Endodermal cell (in vitro differentiated cells): ENCODE measurements around the gene MAP3K6. TPM values are rescaled to one million over a fixed set of nuclear protein-coding genes. Genes with fewer than 3 reads are reported as not detected.
A peak's percentile ranks its signal among the peaks of the same experiment; 100 is the strongest.

ENCODE experiments used
- DNase-seq: peaks from one replicate; pipeline ENCODE4 v3.0.0-alpha.2; 2017
- H3K27ac ChIP-seq: 2 replicates; pipeline ENCODE4 v1.5.1; 2013; ENCODE audit warnings: mild to moderate bottlenecking, low read depth, low read length, moderate library complexity
- H3K27me3 ChIP-seq: 2 replicates; pipeline ENCODE4 v1.6.1; 2013; ENCODE audit warnings: mild to moderate bottlenecking, low read length, moderate library complexity; ENCODE audit not compliant: insufficient read depth, control insufficient read depth, poor library complexity, severe bottlenecking
- H3K36me3 ChIP-seq: 2 replicates; pipeline ENCODE4 v1.7.0; 2013; ENCODE audit warnings: mild to moderate bottlenecking, low read length, moderate library complexity; ENCODE audit not compliant: control insufficient read depth, insufficient read depth
- H3K4me1 ChIP-seq: one replicate; pipeline ENCODE4 v1.7.0; 2013; ENCODE audit warnings: low read length; ENCODE audit not compliant: control insufficient read depth, insufficient read depth
- H3K4me3 ChIP-seq: 2 replicates; pipeline ENCODE4 v1.5.1; 2013; ENCODE audit warnings: mild to moderate bottlenecking, low read length, moderate library complexity
- H3K9ac ChIP-seq: 2 replicates; pipeline ENCODE4 v1.6.1; 2013; ENCODE audit warnings: mild to moderate bottlenecking, low read length, moderate library complexity; ENCODE audit not compliant: poor library complexity, severe bottlenecking; ENCODE audit errors: extremely low read depth
- H3K9me3 ChIP-seq: 2 replicates; pipeline ENCODE4 v1.6.1; 2013; ENCODE audit warnings: mild to moderate bottlenecking, low read length, moderate library complexity; ENCODE audit not compliant: control insufficient read depth
- H3K27ac Mint-ChIP-seq: 2 replicates; pipeline ENCODE4 v1.8.0; 2020; ENCODE audit warnings: mixed read lengths
- H3K27me3 Mint-ChIP-seq: 2 replicates; pipeline ENCODE4 v1.8.0; 2021; ENCODE audit warnings: mild to moderate bottlenecking, mixed read lengths; ENCODE audit not compliant: insufficient read depth
- H3K36me3 Mint-ChIP-seq: 2 replicates; pipeline ENCODE4 v1.8.0; 2020; ENCODE audit warnings: low read depth, mixed read lengths
- H3K4me1 Mint-ChIP-seq: 2 replicates; pipeline ENCODE4 v1.8.0; 2020; ENCODE audit warnings: mixed read lengths
- H3K4me3 Mint-ChIP-seq: 2 replicates; pipeline ENCODE4 v1.8.0; 2020; ENCODE audit warnings: mild to moderate bottlenecking, moderate library complexity, mixed read lengths
- H3K9me3 Mint-ChIP-seq: 2 replicates; pipeline ENCODE4 v1.8.0; 2020; ENCODE audit warnings: mild to moderate bottlenecking, mixed read lengths
- WGBS, 2 experiments: methylation state at CpG; one replicate each; pipeline versions ENCODE4 v1.1.5 to v1.1.7; 2013; ENCODE audit warnings: missing lambda C conversion rate in 2 of 2, mixed read lengths in 1 of 2; ENCODE audit not compliant: insufficient coverage in 1 of 2, insufficient read length in 1 of 2; 5-methylcytosine and 5-hydroxymethylcytosine counted together
- total RNA-seq, 2 donors: library from RNA; stranded (reverse); fragmentation: NEBNext Ultra II Directional in 1 of 2; extraction: Animal tissue kit (Norgen Biotek cat#: 25700) in 1 of 2; gene quantifications; 2 replicates in 1 of 2; 3 replicates in 1 of 2; pipeline ENCODE4 v1.2.1, GENCODE V29; 2021
- TF ChIP-seq, protein P1 (sequence below): fragments of 200-600 bp; sonication (generic); conservative IDR thresholded peaks from 2 replicates; pipeline ENCODE4 v1.5.0; 2021; ENCODE audit warnings: antibody characterized with exemption, mild to moderate bottlenecking

MAP3K6 gene
- total RNA-seq, 2 donors from 2014 or later = 6.6 to 11.5 TPM

- Histone ChIP-seq H3K27ac (no peak overlapping the region), H3K9ac (no peak overlapping the region), H3K4me3 (no peak overlapping the region), H3K9me3 (no peaks in the 10 kb centered on the region), H3K4me1 (peaks cover 6% of the 10 kb centered on the region), H3K27me3 (no peaks in the 10 kb centered on the region), H3K36me3 (no peaks in the 10 kb centered on the region)
- no peaks in the 10 kb centered on the region for H3K27me3 Mint-ChIP-seq
- peaks cover 5% of the 10 kb centered on the region for H3K4me1 Mint-ChIP-seq
- no peak for DNase-seq
- H3K9me3 Mint-ChIP-seq = no peaks in the 10 kb centered on the region
- TF ChIP-seq, protein P1, sequence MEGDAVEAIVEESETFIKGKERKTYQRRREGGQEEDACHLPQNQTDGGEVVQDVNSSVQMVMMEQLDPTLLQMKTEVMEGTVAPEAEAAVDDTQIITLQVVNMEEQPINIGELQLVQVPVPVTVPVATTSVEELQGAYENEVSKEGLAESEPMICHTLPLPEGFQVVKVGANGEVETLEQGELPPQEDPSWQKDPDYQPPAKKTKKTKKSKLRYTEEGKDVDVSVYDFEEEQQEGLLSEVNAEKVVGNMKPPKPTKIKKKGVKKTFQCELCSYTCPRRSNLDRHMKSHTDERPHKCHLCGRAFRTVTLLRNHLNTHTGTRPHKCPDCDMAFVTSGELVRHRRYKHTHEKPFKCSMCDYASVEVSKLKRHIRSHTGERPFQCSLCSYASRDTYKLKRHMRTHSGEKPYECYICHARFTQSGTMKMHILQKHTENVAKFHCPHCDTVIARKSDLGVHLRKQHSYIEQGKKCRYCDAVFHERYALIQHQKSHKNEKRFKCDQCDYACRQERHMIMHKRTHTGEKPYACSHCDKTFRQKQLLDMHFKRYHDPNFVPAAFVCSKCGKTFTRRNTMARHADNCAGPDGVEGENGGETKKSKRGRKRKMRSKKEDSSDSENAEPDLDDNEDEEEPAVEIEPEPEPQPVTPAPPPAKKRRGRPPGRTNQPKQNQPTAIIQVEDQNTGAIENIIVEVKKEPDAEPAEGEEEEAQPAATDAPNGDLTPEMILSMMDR = no peak
- 100% methylated on average over 1 of the region's 1 CpG; no CpG with 5 or more reads in 1 of the 2 experiments for WGBS, 2 experiments
- H3K27ac Mint-ChIP-seq = peak overlapping the region; percentile 1
- H3K4me3 Mint-ChIP-seq = no peak overlapping the region
- peaks cover under 1% of the 10 kb centered on the region for H3K36me3 Mint-ChIP-seq
Measured at GRCh38 chr1:27318596-27318995, 48.2 kb downstream of the MAP3K6 start.

GRCh38 chr1:27318136-27318535 is 48.6 kb downstream of the MAP3K6 start:
- H3K9me3 Mint-ChIP-seq = no peaks in the 10 kb centered on the region
- 61 to 66% methylated on average over 4 of the region's 4 CpGs for WGBS, 2 experiments
- Histone ChIP-seq H3K4me1 (peaks cover 3% of the 10 kb centered on the region), H3K4me3 (no peak overlapping the region), H3K27me3 (no peaks in the 10 kb centered on the region), H3K36me3 (no peaks in the 10 kb centered on the region), H3K27ac (no peak overlapping the region), H3K9me3 (no peaks in the 10 kb centered on the region), H3K9ac (no peak overlapping the region)
- peaks cover 5% of the 10 kb centered on the region for H3K4me1 Mint-ChIP-seq
- no peaks in the 10 kb centered on the region for H3K27me3 Mint-ChIP-seq
- peak; percentile 68 for DNase-seq
- H3K4me3 Mint-ChIP-seq = no peak overlapping the region
- TF ChIP-seq, protein P1 = no peak
- peak overlapping the region; percentile 1 for H3K27ac Mint-ChIP-seq
- no peaks in the 10 kb centered on the region for H3K36me3 Mint-ChIP-seq

- Mint-ChIP-seq H3K27me3 (no peaks in the 10 kb centered on the region), H3K4me3 (no peak overlapping the region), H3K27ac (no peak overlapping the region), H3K9me3 (no peaks in the 10 kb centered on the region), H3K4me1 (peaks cover 5% of the 10 kb centered on the region), H3K36me3 (no peaks in the 10 kb centered on the region)
- Histone ChIP-seq H3K27ac (no peak overlapping the region), H3K9me3 (no peaks in the 10 kb centered on the region), H3K36me3 (no peaks in the 10 kb centered on the region), H3K9ac (no peak overlapping the region), H3K4me1 (no peaks in the 10 kb centered on the region), H3K27me3 (no peaks in the 10 kb centered on the region), H3K4me3 (no peak overlapping the region)
- peak; percentile 23 for DNase-seq
- WGBS, 2 experiments = 91 to 93% methylated on average over 5 of the region's 5 CpGs
- TF ChIP-seq, protein P1 = no peak
Measured at GRCh38 chr1:27316860-27317259, 49.9 kb downstream of the MAP3K6 start.
